ENCODE results near the gene SPINK4. TPM values are rescaled to one million over a fixed set of nuclear protein-coding genes. Genes with fewer than 3 reads are reported as not detected.

The SPINK4 gene
- polyA plus RNA-seq, 1 donor (not counting 4 experiments of a cell fraction or from before 2014, with no cell fraction given), result not detected

GRCh38 chr9:33293782-33294181 lies 53.8 kb downstream of the SPINK4 start:
- dilution Hi-C loops (cut with MboI; ENCODE audit: extremely low pct_ligation_motif_present, low sequenced_read_pairs), result no loop called here
- no peak for DNase-seq (ENCODE audit: low read depth, low spot score)
- no peak overlapping the region for H2AFZ ChIP-seq (ENCODE audit: control insufficient read depth, low read length)
- H3K79me2 ChIP-seq (ENCODE audit: control insufficient read depth, insufficient read depth, low read length), result peaks cover 73% of the 10 kb centered on the region
- no peak overlapping the region for H3K4me3 ChIP-seq (ENCODE audit: control insufficient read depth in 2 of 3, extremely low read depth in 1 of 3, insufficient read depth in 2 of 3, low read depth in 1 of 3, low read length in 3 of 3)
- no peak for TF ChIP-seq EZH2 (IDR thresholded peaks at IDR 0.05; ENCODE audit: low read length)
- TF ChIP-seq, protein P1, sequence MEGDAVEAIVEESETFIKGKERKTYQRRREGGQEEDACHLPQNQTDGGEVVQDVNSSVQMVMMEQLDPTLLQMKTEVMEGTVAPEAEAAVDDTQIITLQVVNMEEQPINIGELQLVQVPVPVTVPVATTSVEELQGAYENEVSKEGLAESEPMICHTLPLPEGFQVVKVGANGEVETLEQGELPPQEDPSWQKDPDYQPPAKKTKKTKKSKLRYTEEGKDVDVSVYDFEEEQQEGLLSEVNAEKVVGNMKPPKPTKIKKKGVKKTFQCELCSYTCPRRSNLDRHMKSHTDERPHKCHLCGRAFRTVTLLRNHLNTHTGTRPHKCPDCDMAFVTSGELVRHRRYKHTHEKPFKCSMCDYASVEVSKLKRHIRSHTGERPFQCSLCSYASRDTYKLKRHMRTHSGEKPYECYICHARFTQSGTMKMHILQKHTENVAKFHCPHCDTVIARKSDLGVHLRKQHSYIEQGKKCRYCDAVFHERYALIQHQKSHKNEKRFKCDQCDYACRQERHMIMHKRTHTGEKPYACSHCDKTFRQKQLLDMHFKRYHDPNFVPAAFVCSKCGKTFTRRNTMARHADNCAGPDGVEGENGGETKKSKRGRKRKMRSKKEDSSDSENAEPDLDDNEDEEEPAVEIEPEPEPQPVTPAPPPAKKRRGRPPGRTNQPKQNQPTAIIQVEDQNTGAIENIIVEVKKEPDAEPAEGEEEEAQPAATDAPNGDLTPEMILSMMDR (optimal IDR thresholded peaks at IDR 0.05 in 1 of 3, IDR thresholded peaks at IDR 0.05 in 1 of 3, conservative IDR thresholded peaks at IDR 0.05 in 1 of 3; ENCODE audit: extremely low read depth in 1 of 3, insufficient read depth in 2 of 3, low read length in 3 of 3), result no peak
- no peaks in the 10 kb centered on the region for H3K9me1 ChIP-seq (ENCODE audit: control insufficient read depth, extremely low read depth, insufficient read depth, low read length)
- H3K27ac ChIP-seq (ENCODE audit: control insufficient read depth, insufficient read depth, low read length), result no peak overlapping the region
- H3K4me2 ChIP-seq (ENCODE audit: control insufficient read depth, extremely low read depth, insufficient read depth, low read depth, low read length), result no peak overlapping the region
- no peak for FAIRE-seq
- H4K20me1 ChIP-seq (ENCODE audit: control insufficient read depth, extremely low read depth, insufficient read depth, low read length), result no peaks in the 10 kb centered on the region
- peaks cover 14 to 28% of the 10 kb centered on the region in 2 experiments for H3K36me3 ChIP-seq (ENCODE audit: control insufficient read depth in 2 of 2, extremely low read depth in 1 of 2, insufficient read depth in 2 of 2, low read length in 2 of 2)
- no peak overlapping the region for H3K9ac ChIP-seq (ENCODE audit: control insufficient read depth, extremely low read depth, insufficient read depth, low read length)
- no peaks in the 10 kb centered on the region for H3K9me3 ChIP-seq (ENCODE audit: control insufficient read depth, low read depth, low read length)
- H3K4me1 ChIP-seq (ENCODE audit: control insufficient read depth, extremely low read depth, insufficient read depth, low read length), result peaks cover 5% of the 10 kb centered on the region
- no peaks in the 10 kb centered on the region for H3K27me3 ChIP-seq (ENCODE audit: control insufficient read depth, extremely low read depth, insufficient read depth, low read length)

DNA sequence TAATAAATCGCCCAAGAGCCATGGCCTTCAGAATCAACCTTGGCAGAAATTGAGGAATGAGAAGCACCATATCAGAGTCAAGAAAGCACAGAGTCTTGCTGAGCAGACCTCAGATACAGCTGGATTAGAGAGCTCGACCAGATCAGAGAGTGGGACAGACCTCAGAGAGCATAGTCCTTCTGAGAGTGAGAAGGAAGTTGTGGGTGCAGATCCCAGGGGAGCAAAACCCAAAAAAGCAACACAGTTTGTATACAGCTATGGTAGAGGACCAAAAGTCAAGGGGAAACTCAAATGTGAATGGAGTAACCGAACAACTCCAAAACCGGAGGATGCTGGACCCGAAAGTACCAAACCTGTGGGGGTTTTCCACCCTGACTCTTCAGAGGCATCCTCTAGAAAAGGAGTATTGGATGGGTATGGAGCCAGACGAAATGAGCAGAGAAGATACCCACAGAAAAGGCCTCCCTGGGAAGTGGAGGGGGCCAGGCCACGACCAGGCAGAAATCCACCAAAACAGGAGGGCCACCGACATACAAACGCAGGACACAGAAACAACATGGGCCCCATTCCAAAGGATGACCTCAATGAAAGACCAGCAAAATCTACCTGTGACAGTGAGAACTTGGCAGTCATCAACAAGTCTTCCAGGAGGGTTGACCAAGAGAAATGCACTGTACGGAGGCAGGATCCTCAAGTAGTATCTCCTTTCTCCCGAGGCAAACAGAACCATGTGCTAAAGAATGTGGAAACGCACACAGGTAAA lies 54.9 kb downstream of the SPINK4 start:
- FAIRE-seq (no peak), DNase-seq (ENCODE audit: low read depth, low spot score) (no peak)
- no peak overlapping the region for H2AFZ ChIP-seq (ENCODE audit: control insufficient read depth, low read length)
- no peak overlapping the region for H3K27ac ChIP-seq (ENCODE audit: control insufficient read depth, insufficient read depth, low read length)
- H3K4me1 ChIP-seq (ENCODE audit: control insufficient read depth, extremely low read depth, insufficient read depth, low read length), result peaks cover 5% of the 10 kb centered on the region
- TF ChIP-seq, protein P1 (optimal IDR thresholded peaks at IDR 0.05 in 1 of 3, IDR thresholded peaks at IDR 0.05 in 1 of 3, conservative IDR thresholded peaks at IDR 0.05 in 1 of 3; ENCODE audit: extremely low read depth in 1 of 3, insufficient read depth in 2 of 3, low read length in 3 of 3), result no peak
- no peak for TF ChIP-seq EZH2 (IDR thresholded peaks at IDR 0.05; ENCODE audit: low read length)
- no peaks in the 10 kb centered on the region for H4K20me1 ChIP-seq (ENCODE audit: control insufficient read depth, extremely low read depth, insufficient read depth, low read length)
- H3K9ac ChIP-seq (ENCODE audit: control insufficient read depth, extremely low read depth, insufficient read depth, low read length), result no peak overlapping the region
- no peaks in the 10 kb centered on the region for H3K9me1 ChIP-seq (ENCODE audit: control insufficient read depth, extremely low read depth, insufficient read depth, low read length)
- no peak overlapping the region for H3K4me3 ChIP-seq (ENCODE audit: control insufficient read depth in 2 of 3, extremely low read depth in 1 of 3, insufficient read depth in 2 of 3, low read depth in 1 of 3, low read length in 3 of 3)
- dilution Hi-C loops (cut with MboI; ENCODE audit: extremely low pct_ligation_motif_present, low sequenced_read_pairs), result no loop called here
- peaks cover 80% of the 10 kb centered on the region for H3K79me2 ChIP-seq (ENCODE audit: control insufficient read depth, insufficient read depth, low read length)
- H3K27me3 ChIP-seq (ENCODE audit: control insufficient read depth, extremely low read depth, insufficient read depth, low read length), result no peaks in the 10 kb centered on the region
- H3K9me3 ChIP-seq (ENCODE audit: control insufficient read depth, low read depth, low read length), result no peaks in the 10 kb centered on the region
- H3K36me3 ChIP-seq (ENCODE audit: control insufficient read depth in 2 of 2, extremely low read depth in 1 of 2, insufficient read depth in 2 of 2, low read length in 2 of 2), result peaks cover 16 to 39% of the 10 kb centered on the region in 2 experiments
- H3K4me2 ChIP-seq (ENCODE audit: control insufficient read depth, extremely low read depth, insufficient read depth, low read depth, low read length), result no peak overlapping the region
